Mucosa of rectum (tissue), 2 donors: ENCODE results near the gene CPZ.

Experiments used
- H3K27ac ChIP-seq, 2 donors: one replicate each; pipeline ENCODE4 v1.7.0; 2013; ENCODE audit warnings: inconsistent platforms in 2 of 2, low read depth in 2 of 2, low read length in 2 of 2
- H3K27me3 ChIP-seq, 2 donors: one replicate each; pipeline ENCODE4 v1.7.0; 2013; ENCODE audit warnings: low read length in 2 of 2; ENCODE audit not compliant: control insufficient read depth in 2 of 2, insufficient read depth in 2 of 2
- H3K36me3 ChIP-seq, 2 donors: one replicate each; pipeline ENCODE4 v1.7.0; 2013; ENCODE audit warnings: low read length in 2 of 2; ENCODE audit not compliant: control insufficient read depth in 2 of 2, insufficient read depth in 2 of 2
- H3K4me1 ChIP-seq, 2 donors: one replicate each; pipeline ENCODE4 v1.7.0; 2013; ENCODE audit warnings: low read length in 2 of 2, mild to moderate bottlenecking in 1 of 2; ENCODE audit not compliant: control insufficient read depth in 2 of 2, insufficient read depth in 2 of 2
- H3K4me3 ChIP-seq, 2 donors: one replicate each; pipeline ENCODE4 v1.7.0; 2013; ENCODE audit warnings: low read length in 2 of 2
- H3K9ac ChIP-seq, 2 donors: one replicate each; pipeline ENCODE4 v1.7.0; 2013; ENCODE audit warnings: low read length in 2 of 2, low read depth in 1 of 2, mild to moderate bottlenecking in 1 of 2
- H3K9me3 ChIP-seq, 2 donors: one replicate each; pipeline ENCODE4 v1.7.0; 2013; ENCODE audit warnings: low read length in 2 of 2; ENCODE audit not compliant: control insufficient read depth in 2 of 2
- donor health status: healthy.
- donor health status: Normal muscosa, but diverticular disease.

The CPZ gene

GRCh38 chr4:8644461-8644891 is 51.9 kb downstream of the CPZ start:
- H3K4me3 ChIP-seq = no peak overlapping the region
- H3K4me1 ChIP-seq = no peaks in the 10 kb centered on the region
- H3K27me3 ChIP-seq = no peaks in the 10 kb centered on the region

GRCh38 chr4:8644966-8645752 is 52.6 kb downstream of the CPZ start:
- H3K9ac ChIP-seq = no peak overlapping the region
- H3K27me3 ChIP-seq = no peaks in the 10 kb centered on the region
- no peaks in the 10 kb centered on the region for H3K4me1 ChIP-seq

More at GRCh38 chr4:8644461-8644891, 51.9 kb downstream of the CPZ start:
- H3K27ac ChIP-seq = no peak overlapping the region
- no peaks in the 10 kb centered on the region for H3K9me3 ChIP-seq
- no peak overlapping the region for H3K9ac ChIP-seq
- H3K36me3 ChIP-seq = no peaks in the 10 kb centered on the region

GRCh38 chr4:8645753-8646124 is 53.2 kb downstream of the CPZ start:
- Histone ChIP-seq H3K27ac (no peak overlapping the region), H3K36me3 (no peaks in the 10 kb centered on the region), H3K9me3 (no peaks in the 10 kb centered on the region), H3K4me1 (no peaks in the 10 kb centered on the region), H3K27me3 (no peaks in the 10 kb centered on the region), H3K4me3 (no peak overlapping the region), H3K9ac (no peak overlapping the region)

More at GRCh38 chr4:8644966-8645752, 52.6 kb downstream of the CPZ start:
- Histone ChIP-seq H3K4me3 (no peak overlapping the region), H3K9me3 (no peaks in the 10 kb centered on the region), H3K36me3 (no peaks in the 10 kb centered on the region), H3K27ac (no peak overlapping the region)

- Histone ChIP-seq H3K36me3 (no peaks in the 10 kb centered on the region), H3K4me1 (no peaks in the 10 kb centered on the region), H3K9ac (no peak overlapping the region), H3K27ac (no peak overlapping the region), H3K4me3 (no peak overlapping the region), H3K27me3 (no peaks in the 10 kb centered on the region), H3K9me3 (no peaks in the 10 kb centered on the region)
Observed at GRCh38 chr4:8646296-8647093, 53.9 kb downstream of the CPZ start.

- no peak overlapping the region for H3K4me3 ChIP-seq
- no peak overlapping the region for H3K9ac ChIP-seq
- H3K27me3 ChIP-seq = no peaks in the 10 kb centered on the region
- H3K4me1 ChIP-seq = no peaks in the 10 kb centered on the region
- no peaks in the 10 kb centered on the region for H3K9me3 ChIP-seq
- no peaks in the 10 kb centered on the region for H3K36me3 ChIP-seq
- no peak overlapping the region for H3K27ac ChIP-seq
Observed at GRCh38 chr4:8647094-8647570, 54.6 kb downstream of the CPZ start.

- Histone ChIP-seq H3K36me3 (no peaks in the 10 kb centered on the region), H3K9me3 (no peaks in the 10 kb centered on the region), H3K27ac (no peak overlapping the region), H3K27me3 (no peaks in the 10 kb centered on the region), H3K4me3 (no peak overlapping the region), H3K9ac (no peak overlapping the region), H3K4me1 (no peaks in the 10 kb centered on the region)
Observed at GRCh38 chr4:8647626-8648025, 55.1 kb downstream of the CPZ start.

- Histone ChIP-seq H3K4me3 (no peak overlapping the region), H3K27me3 (no peaks in the 10 kb centered on the region), H3K36me3 (no peaks in the 10 kb centered on the region), H3K4me1 (no peaks in the 10 kb centered on the region), H3K9me3 (no peaks in the 10 kb centered on the region), H3K9ac (no peak overlapping the region), H3K27ac (no peak overlapping the region)
Observed at GRCh38 chr4:8648296-8648695, 55.7 kb downstream of the CPZ start.

GRCh38 chr4:8648816-8649630 is 56.5 kb downstream of the CPZ start:
- no peaks in the 10 kb centered on the region for H3K27me3 ChIP-seq
- H3K9me3 ChIP-seq = no peaks in the 10 kb centered on the region
- no peak overlapping the region for H3K4me3 ChIP-seq
- H3K9ac ChIP-seq = no peak overlapping the region
- H3K4me1 ChIP-seq = no peaks in the 10 kb centered on the region
- H3K36me3 ChIP-seq = no peaks in the 10 kb centered on the region
- no peak overlapping the region for H3K27ac ChIP-seq

- H3K9me3 ChIP-seq = no peaks in the 10 kb centered on the region
- no peaks in the 10 kb centered on the region for H3K36me3 ChIP-seq
- no peaks in the 10 kb centered on the region for H3K27me3 ChIP-seq
- H3K4me3 ChIP-seq = no peak overlapping the region
- no peak overlapping the region for H3K27ac ChIP-seq
- H3K4me1 ChIP-seq = no peaks in the 10 kb centered on the region
- H3K9ac ChIP-seq = no peak overlapping the region
Observed at GRCh38 chr4:8649631-8650361, 57.2 kb downstream of the CPZ start.
